HepG2 (cell line): ENCODE measurements around the gene RASSF7. TPM values are rescaled to one million over a fixed set of nuclear protein-coding genes. Genes with fewer than 3 reads are reported as not detected.

Source experiments
- BRD4 ChIP-seq: sonication (generic); formaldehyde crosslinking; IDR thresholded peaks from 2 replicates; pipeline ENCODE4 v1.4.0; 2020; ENCODE audit warnings: missing genetic modification reagents
- DRAP1 ChIP-seq: IDR thresholded peaks from 2 replicates; pipeline ENCODE4 v1.6.1; 2016; ENCODE audit warnings: missing genetic modification reagents, missing compliant biosample characterization
- GLI4 ChIP-seq: sonication (generic); formaldehyde crosslinking; IDR thresholded peaks from 2 replicates; pipeline ENCODE4 v1.5.1; 2020; ENCODE audit warnings: missing genetic modification reagents, mild to moderate bottlenecking, moderate library complexity, borderline replicate concordance
- HNF4A ChIP-seq: sonication (generic); formaldehyde crosslinking; IDR thresholded peaks from 2 replicates; pipeline ENCODE4 v1.4.0; 2020; ENCODE audit warnings: missing genetic modification reagents
- IRX3 ChIP-seq: sonication (generic); formaldehyde crosslinking; IDR thresholded peaks from 2 replicates; pipeline ENCODE4 v1.8.1; 2023; ENCODE audit warnings: mild to moderate bottlenecking, low read depth, missing genetic modification reagents, borderline replicate concordance
- KDM4B ChIP-seq: sonication (generic); formaldehyde crosslinking; IDR thresholded peaks from 2 replicates; pipeline ENCODE4 v1.4.0; 2020; ENCODE audit warnings: missing genetic modification reagents
- KLF12 ChIP-seq: sonication (generic); formaldehyde crosslinking; IDR thresholded peaks from 2 replicates; pipeline ENCODE4 v1.4.0; 2020; ENCODE audit warnings: missing genetic modification reagents, borderline replicate concordance
- MXD4 ChIP-seq: IDR thresholded peaks from 2 replicates; pipeline ENCODE4 v1.6.1; 2016; ENCODE audit warnings: mild to moderate bottlenecking, missing biosample characterization, missing genetic modification reagents
- PRDM10 ChIP-seq: sonication (generic); formaldehyde crosslinking; IDR thresholded peaks from 2 replicates; pipeline ENCODE4 v1.4.0; 2020; ENCODE audit warnings: low read depth, missing genetic modification reagents
- RBAK ChIP-seq: sonication (generic); formaldehyde crosslinking; IDR thresholded peaks from 2 replicates; pipeline ENCODE4 v1.5.1; 2020; ENCODE audit warnings: mild to moderate bottlenecking, missing genetic modification reagents
- RFX1 ChIP-seq: fragments of 450-650 bp; IDR thresholded peaks from 2 replicates; pipeline ENCODE4 v1.6.1; 2017
- SMARCE1 ChIP-seq: fragments of 450-650 bp; IDR thresholded peaks from 2 replicates; pipeline ENCODE4 v1.6.1; 2017; ENCODE audit warnings: borderline replicate concordance
- SP2 ChIP-seq: sonication (generic); formaldehyde crosslinking; IDR thresholded peaks from 2 replicates; pipeline ENCODE4 v1.5.1; 2020; ENCODE audit warnings: mild to moderate bottlenecking, missing genetic modification reagents
- SP5 ChIP-seq: IDR thresholded peaks from 2 replicates; pipeline ENCODE4 v1.6.1; 2016; ENCODE audit warnings: low read depth, borderline replicate concordance
- ZBTB39 ChIP-seq: sonication (generic); formaldehyde crosslinking; IDR thresholded peaks from 2 replicates; pipeline ENCODE4 v1.5.0; 2020; ENCODE audit warnings: missing genetic modification reagents
- ZHX1 ChIP-seq: sonication (generic); formaldehyde crosslinking; IDR thresholded peaks from 2 replicates; pipeline ENCODE4 v1.8.1; 2022; ENCODE audit warnings: low read depth, mild to moderate bottlenecking, missing genetic modification reagents
- ZNF550 ChIP-seq: sonication (generic); formaldehyde crosslinking; IDR thresholded peaks from 2 replicates; pipeline ENCODE4 v1.4.0; 2020; ENCODE audit warnings: mild to moderate bottlenecking, missing genetic modification reagents, borderline replicate concordance
- ZNF652 ChIP-seq: IDR thresholded peaks from 2 replicates; pipeline ENCODE4 v1.6.1; 2016; ENCODE audit warnings: low read depth, borderline replicate concordance
- polyA plus RNA-seq, 8 experiments: library from polyadenylated mRNA; depleted of rRNA in 3 of 8; stranded (reverse) in 7 of 8; unstranded in 1 of 8; fragments of >200 nt; fragmentation: Illumina TruSeq in 4 of 8; extraction: Trizol in 4 of 8; gene quantifications; 2 replicates each; pipeline versions ENCODE4 v1.2.1 to v1.2.3, GENCODE V29; 2011 to 2016; ENCODE audit warnings: low read depth in 4 of 8, missing spikeins in 1 of 8, mixed read lengths in 1 of 8; ENCODE audit not compliant: insufficient read depth in 1 of 8
- total RNA-seq, 5 experiments: library from RNA; depleted of rRNA; stranded (reverse); fragments of >200 nt; fragmentation: Illumina TruSeq; extraction: Trizol; gene quantifications; 2 replicates each; pipeline ENCODE4 v1.2.3, GENCODE V29; 2016; ENCODE audit warnings: low read depth in 1 of 5
- TF ChIP-seq, protein P1 (sequence below): sonication (generic); formaldehyde crosslinking; conservative IDR thresholded peaks from 2 replicates; pipeline ENCODE4 v1.8.0; 2022; ENCODE audit warnings: missing genetic modification reagents

RASSF7 gene
- total and polyA plus RNA-seq, 2 of the 13 experiments (the other 11 are each of a cell fraction or from before 2014, with no cell fraction given): 20.2 to 28.6 TPM

DNA sequence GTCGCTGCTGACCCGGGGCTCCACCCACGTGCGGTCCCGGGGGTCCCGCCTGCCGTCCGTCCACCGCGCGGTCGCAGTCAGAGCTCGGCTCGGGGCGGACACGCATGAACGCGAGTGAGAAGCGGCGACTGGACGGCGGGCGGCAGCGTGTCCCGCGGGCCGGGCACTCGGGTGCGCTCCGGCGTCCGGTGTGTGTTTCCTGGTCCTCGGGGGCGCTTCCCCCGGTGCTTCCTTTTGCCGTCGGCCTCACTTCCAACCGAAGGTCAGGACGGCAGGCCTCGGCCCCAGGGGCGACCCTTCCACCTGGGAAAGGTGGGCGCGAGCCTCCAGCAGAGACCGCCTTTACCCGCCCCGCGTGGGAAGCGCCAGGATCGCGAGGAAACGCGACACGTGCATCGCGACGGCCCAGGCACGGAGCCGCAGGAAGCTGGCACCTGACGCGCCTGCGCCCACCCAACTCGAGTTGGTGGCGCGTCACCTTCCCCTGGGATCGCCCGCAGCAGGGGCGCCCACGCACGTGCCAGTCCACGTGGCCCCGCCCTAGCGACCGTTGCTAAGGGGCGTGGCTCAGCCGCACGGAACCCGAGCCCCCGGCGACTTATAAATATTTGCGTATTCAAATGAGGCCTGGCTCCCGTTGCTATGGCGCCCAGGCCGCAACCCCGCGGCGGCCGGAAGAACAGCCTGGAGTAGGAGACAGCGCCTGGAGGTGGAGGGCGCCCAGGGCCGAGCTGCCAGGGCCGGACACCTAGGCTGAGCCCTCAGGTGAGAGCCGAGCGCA, 23.7 kb upstream of the RASSF7 start, which contains the start of gene LRRC56 (continued):
- TF ChIP-seq ZBTB39 (CRISPR knock-in tag) (no peak), SMARCE1 (no peak), ZHX1 (CRISPR knock-in tag) (peak; percentile 97), PRDM10 (no peak), HNF4A (CRISPR knock-in tag) (no peak), ZNF652 (CRISPR knock-in tag) (no peak), DRAP1 (CRISPR knock-in tag) (peak; percentile 50; the same call in 1 of the 2 replicates), SP2 (CRISPR knock-in tag) (peak; percentile 46; the same call in 1 of the 2 replicates), RFX1 (peak; percentile 98), KLF12 (0 out of 2 replicates have a peak, but pooled peaks have one; percentile 82), ZNF550 (no peak), IRX3 (CRISPR knock-in tag) (0 out of 2 replicates have a peak, but pooled peaks have one; percentile 27), KDM4B (CRISPR knock-in tag) (no peak), MXD4 (CRISPR knock-in tag) (0 out of 2 replicates have a peak, but pooled peaks have one; percentile 31), BRD4 (CRISPR knock-in tag) (no peak), RBAK (CRISPR knock-in tag) (no peak), SP5 (CRISPR knock-in tag) (peak; percentile 68; the same call in 1 of the 2 replicates), GLI4 (CRISPR knock-in tag) (no peak)
- TF ChIP-seq, protein P1, sequence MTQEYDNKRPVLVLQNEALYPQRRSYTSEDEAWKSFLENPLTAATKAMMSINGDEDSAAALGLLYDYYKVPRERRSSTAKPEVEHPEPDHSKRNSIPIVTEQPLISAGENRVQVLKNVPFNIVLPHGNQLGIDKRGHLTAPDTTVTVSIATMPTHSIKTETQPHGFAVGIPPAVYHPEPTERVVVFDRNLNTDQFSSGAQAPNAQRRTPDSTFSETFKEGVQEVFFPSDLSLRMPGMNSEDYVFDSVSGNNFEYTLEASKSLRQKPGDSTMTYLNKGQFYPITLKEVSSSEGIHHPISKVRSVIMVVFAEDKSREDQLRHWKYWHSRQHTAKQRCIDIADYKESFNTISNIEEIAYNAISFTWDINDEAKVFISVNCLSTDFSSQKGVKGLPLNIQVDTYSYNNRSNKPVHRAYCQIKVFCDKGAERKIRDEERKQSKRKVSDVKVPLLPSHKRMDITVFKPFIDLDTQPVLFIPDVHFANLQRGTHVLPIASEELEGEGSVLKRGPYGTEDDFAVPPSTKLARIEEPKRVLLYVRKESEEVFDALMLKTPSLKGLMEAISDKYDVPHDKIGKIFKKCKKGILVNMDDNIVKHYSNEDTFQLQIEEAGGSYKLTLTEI (CRISPR knock-in tag): no peak
